ENCODE results near the gene KAZN.

KAZN gene

GRCh38 chr1:15139654-15140350 lies 541.3 kb downstream of the KAZN start:
- DNase-seq (ENCODE audit: low read depth in 2 of 2) = no peak

DNA sequence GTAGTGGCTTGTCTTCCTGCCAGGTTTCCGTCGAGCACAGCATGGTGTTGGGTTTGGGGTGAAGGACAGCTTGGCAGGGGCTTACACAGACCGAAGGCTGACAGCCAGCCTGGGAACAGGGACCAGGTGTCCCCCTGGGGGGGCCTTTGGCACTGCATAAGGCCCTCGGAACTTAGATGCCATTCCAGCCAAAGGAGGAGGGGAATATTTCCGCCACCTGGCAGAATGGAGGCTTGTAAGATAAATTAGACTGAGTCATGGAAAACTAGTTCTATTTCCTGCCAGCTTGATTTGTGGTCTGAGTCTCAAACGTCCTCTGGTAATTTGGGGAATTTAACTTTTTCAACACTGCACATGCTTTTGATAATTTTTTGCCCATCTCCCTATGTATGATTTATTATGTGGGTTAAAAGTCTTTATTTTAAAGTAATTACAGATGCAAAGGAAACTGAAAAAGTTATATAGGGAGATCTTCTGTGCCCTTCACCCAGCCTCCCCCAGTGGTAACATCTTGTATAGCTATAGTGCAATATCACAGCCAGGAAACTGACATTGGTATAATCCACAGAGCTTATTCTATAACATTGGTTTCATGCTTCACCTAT lies 543.6 kb downstream of the KAZN start:
- DNase-seq (ENCODE audit: low read depth in 2 of 2) = no peak

DNA sequence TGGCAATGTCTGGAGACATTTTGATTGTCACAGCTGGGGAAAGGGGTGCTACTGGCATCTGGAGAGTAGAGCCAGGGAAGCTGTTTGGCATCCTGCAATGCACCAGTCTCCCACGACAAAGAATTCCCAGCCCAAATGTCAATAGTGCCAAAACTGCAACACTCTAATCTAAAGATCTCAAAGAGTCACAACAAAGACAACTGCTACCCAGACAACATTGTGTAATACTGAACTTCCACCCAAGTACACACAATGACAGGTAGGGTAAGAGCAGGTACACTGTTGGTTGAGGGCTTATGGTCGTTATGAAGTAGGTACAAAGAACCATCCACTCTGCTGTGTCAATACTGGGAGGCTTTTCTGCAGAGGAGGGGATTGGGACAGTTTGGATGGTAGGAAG lies 546.8 kb downstream of the KAZN start:
- DNase-seq (ENCODE audit: low read depth in 2 of 2) = no peak

GRCh38 chr1:15146142-15146680 lies 547.7 kb downstream of the KAZN start:
- no peak for DNase-seq (ENCODE audit: low read depth in 2 of 2)

DNA sequence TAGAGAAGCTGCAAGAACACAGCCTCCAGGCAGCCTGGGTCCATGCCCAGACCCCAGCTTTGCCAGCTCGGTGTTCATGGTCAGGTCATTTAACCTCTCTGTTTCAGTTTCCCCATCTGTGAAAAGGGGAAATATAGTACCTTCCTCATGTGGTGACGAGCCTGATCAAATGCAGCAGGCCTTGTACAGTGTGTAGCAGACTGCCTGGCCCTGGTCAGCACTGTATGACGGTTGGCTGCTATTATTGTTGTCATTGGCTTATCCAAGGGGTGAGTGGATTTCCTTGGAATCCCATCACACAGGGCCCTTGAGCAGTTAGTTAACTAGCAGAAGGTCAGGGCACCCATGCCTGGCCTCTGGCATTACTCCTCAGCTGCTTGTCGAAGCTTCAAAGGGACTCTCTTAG lies 548.5 kb downstream of the KAZN start:
- no peak for DNase-seq (ENCODE audit: low read depth in 2 of 2)

GRCh38 chr1:15148004-15148403 lies 549.5 kb downstream of the KAZN start:
- no peak for DNase-seq (ENCODE audit: low read depth in 2 of 2)

DNA sequence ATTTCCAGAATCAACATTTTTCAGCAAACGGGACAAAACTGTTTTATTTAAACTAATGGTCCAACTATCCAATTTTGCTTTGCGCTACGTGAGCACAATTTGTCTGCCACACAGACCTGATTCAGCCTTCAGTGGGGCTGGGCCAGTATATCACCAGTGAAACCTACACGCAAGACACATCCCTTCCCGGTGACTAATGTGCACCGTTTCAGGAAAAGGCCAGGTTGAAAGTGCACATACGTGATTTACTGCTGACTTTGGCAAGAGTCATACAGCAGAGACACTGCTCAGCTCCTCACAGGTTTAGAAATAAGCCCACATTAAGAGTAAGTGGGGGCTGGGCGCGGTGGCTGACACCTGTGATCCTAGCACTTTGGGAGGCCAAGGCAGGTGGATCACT lies 550.0 kb downstream of the KAZN start:
- DNase-seq (ENCODE audit: low read depth in 2 of 2) = no peak

DNA sequence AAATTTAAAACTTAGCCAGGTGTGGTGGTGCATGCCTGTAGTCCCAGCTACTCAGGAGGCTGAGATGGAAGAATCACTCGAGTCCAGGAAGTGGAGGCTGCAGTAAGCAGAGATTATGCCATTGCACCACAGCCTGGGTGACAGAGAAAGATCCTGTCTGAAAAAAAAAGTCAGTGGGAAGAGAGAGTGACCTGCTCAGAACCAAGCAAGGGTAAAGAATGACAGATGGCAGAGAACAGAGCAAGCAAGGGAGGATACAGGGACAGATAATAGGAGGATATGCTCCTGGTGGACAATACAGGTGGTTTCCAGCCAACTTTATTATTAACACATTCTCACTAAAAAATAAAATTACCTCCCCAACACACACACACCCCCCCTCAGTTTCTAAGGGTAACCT lies 550.5 kb downstream of the KAZN start:
- no peak for DNase-seq (ENCODE audit: low read depth in 2 of 2)

- no peak for DNase-seq (ENCODE audit: low read depth in 2 of 2)
Observed at GRCh38 chr1:15150376-15150775, 551.9 kb downstream of the KAZN start.

- DNase-seq (ENCODE audit: low read depth in 2 of 2) = no peak
Observed at GRCh38 chr1:15151377-15151806, 552.9 kb downstream of the KAZN start.

- DNase-seq (ENCODE audit: low read depth in 2 of 2) = no peak
Observed at GRCh38 chr1:15151871-15152270, 553.4 kb downstream of the KAZN start.

GRCh38 chr1:15152318-15153183 lies 554.1 kb downstream of the KAZN start:
- no peak for DNase-seq (ENCODE audit: low read depth in 2 of 2)

DNA sequence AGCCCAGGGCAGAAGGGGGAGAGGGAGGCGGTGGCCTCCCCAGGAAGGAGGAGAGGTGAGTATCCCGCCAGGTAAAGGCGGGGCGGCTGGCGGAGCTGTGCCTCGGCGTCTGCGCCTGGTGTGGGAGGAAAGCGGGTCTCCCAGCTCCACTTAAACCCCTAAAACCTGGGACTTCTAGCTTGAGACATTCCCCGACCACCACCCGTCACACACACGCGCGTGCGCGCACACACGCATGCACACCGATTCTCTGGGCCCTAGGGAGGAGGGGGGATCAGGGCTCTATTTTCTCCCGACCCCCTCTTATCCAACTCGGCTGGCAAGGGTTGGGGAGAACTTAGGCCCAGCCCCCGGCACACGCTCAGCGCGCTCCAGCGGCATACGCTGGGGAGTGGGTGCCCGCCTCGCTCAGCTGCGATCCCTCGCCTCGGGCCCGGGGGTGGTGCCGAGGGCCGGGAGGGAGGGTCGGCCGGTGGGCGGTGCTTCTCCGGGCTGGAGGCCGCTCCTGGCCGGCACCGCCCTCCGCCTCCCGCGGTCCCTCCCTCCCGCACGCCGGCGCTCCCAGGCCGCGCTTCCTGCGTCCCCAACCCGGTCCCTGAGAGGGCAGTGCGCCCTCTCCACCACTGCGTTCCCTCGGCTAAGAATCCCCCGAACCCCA lies 554.8 kb downstream of the KAZN start, which contains the start of gene TMEM51:
Gene TMEM51, plus strand, starts transcription at position 564 of the 658 bp plus-strand sequence. CDS start 61,341 bp downstream, outside the sequence.
- DNase-seq (ENCODE audit: low read depth in 2 of 2) = no peak

DNA sequence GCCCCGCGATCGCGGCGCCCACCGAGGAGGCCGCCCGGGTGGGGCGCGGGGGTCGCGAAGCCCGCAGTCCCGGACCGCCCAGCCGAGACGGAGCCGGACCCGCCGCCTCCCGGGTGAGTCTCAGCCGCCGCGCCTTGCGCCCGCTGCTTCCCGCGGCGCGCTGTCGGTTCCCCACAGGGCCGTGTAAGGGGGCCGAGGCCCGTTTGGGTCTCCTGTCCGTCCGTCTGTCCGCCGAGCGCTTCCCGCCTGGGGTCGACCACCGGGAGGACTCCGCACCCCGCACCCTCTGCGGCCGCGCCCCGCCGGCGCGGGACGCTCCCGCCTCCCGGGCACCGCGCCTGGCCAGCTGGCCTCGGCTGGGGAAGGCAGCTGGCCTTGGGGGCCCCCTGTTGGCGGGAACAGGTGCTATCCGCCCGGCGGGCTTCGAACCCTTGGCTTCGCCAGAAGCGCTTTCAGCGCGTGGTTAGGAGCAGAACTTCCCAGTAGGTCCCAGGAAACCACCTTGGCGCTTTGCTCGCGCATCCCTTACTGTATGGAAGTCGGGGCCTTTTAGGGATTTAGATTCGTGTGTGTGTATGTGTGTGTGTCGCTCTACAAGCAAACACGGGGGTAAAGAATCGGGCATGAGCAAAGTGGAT lies 555.5 kb downstream of the KAZN start:
- no peak for DNase-seq (ENCODE audit: low read depth in 2 of 2)

- DNase-seq (ENCODE audit: low read depth in 2 of 2) = no peak
Observed at GRCh38 chr1:15154480-15155036, 556.1 kb downstream of the KAZN start.

GRCh38 chr1:15155191-15155590 lies 556.7 kb downstream of the KAZN start:
- no peak for DNase-seq (ENCODE audit: low read depth in 2 of 2)

DNA sequence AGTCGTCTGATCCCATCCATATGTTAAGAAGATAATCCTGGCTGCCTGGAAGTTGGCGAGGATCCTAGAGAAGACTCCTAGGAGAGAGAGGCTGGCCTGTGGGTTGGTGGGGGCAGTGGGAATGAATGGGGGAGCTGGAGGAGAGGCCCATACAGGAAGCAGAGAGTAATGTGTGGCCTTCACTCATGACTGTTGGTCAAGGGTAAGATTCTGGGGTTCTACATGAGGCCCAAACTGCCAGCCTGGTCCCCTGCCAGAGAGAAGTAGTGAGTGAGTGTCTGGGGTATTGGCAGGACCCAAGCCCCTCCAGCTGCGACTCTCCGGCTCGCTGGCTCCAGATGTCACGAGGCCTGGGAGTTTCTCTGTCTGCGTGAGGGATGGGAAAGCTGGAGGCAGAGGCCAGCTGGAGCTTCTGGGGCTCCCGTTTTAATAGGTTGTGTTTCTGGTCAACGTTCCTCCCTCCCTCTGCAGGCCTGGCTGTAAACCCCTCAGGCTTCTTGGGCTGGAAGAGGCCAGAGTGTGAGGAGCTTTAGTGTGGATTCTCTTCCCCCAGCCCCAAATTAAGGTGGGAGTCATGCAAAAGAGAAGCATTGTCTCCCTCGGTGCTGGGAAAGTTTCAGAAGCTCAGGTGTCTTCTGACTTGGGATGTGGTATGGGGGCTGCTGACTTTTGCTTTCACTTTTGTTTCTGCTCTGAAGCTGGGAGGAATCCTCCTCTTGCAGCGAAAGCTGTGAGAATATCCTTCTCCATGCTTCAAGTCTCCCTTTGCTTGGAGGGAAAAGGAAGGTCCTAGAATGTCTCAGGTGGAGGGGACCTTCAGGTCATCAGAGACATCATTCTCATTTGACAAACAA lies 557.6 kb downstream of the KAZN start:
- no peak for DNase-seq (ENCODE audit: low read depth in 2 of 2)

DNA sequence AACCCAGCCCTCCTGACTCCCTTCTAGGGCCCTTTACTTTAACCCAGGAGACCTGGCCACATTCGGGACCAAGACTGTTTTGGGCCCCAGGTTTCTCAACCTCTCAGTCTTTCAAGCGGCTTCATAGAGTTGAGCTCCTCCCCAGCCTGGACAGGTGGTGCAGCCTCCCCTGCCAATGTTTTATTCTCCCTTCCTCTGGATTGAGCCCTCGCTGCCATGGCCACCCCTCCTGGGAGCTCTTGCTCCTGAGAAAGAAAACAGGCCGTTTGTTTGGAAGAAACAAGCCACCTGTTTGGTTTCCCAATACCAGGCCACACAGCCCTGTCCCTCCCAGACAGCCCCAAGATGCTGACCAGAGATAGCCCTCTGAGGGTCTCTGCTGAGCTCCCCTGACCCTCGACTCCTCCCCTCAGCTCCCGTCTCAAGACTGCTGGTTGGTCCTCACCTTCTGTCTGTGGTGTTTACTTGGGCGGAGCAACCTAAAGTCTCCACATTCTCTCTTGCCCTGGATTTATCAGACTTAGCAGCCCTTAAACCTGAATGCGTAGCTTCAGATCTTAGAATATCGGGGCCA lies 558.4 kb downstream of the KAZN start:
- DNase-seq (ENCODE audit: low read depth in 2 of 2) = no peak

GRCh38 chr1:15157524-15158399 lies 559.3 kb downstream of the KAZN start:
- DNase-seq (ENCODE audit: low read depth in 2 of 2) = no peak

All from stimulated activated CD8-positive, alpha-beta memory T cell treated with anti-CD3 and anti-CD28 coated beads, Interleukin-7, amount 100 ng/mL, for 1 hour (primary cell).